Retinal pigment epithelial cell (primary cell): ENCODE results near the gene HPCAL1.

ENCODE experiments used
- DNase-seq: peaks from one replicate; pipeline ENCODE4 v3.0.0-alpha.2; 2010; ENCODE audit warnings: low read depth
- H3K4me3 ChIP-seq: 2 replicates; pipeline ENCODE4 v1.5.1; 2011; ENCODE audit warnings: mild to moderate bottlenecking, low read length, control low read depth, moderate library complexity
- CTCF ChIP-seq: conservative IDR thresholded peaks from 2 replicates; pipeline ENCODE4 v1.5.1; 2011; ENCODE audit warnings: low read depth, low read length, control low read depth, inconsistent platforms

Gene HPCAL1

GRCh38 chr2:10475811-10476660, 173.3 kb downstream of the HPCAL1 start:
- H3K4me3 ChIP-seq = no peak overlapping the region
- no peak for TF ChIP-seq CTCF
- no peak for DNase-seq

- no peak for TF ChIP-seq CTCF
- H3K4me3 ChIP-seq = no peak overlapping the region
- no peak for DNase-seq
Measured at GRCh38 chr2:10476723-10477442, 174.2 kb downstream of the HPCAL1 start.
